Measurements from ENCODE around the gene RFX5.

RFX5 gene

DNA sequence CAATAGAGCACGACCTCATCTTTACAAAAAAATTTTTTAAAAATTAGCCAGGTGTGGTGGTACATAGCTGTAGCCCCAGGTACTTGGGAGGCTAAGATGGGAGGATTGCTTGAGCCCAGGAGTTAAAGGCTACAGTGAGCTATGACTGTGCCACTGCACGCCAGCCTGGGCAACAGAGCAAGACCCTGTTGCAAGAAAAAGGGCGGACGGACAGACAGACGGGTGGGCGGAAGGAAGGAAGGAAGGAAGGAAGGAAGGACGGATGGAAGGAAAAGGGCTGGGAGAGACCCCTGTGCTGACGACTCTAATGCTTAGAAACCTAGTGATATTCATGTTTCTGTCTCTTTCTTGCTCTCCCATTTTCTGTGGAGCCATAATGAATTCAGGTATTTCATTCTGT lies 34.2 kb downstream of the RFX5 start:
- CTCF ChIA-PET = interaction anchor here (1.5 to 8.8 kb wide), 6 partner anchors 9 to 213 kb away, joined by 5 to 67 read pairs (median 6); partner anchors contain the start of gene PI4KB
- POLR2A ChIA-PET = no interaction called here
- TF ChIP-seq, protein P1, sequence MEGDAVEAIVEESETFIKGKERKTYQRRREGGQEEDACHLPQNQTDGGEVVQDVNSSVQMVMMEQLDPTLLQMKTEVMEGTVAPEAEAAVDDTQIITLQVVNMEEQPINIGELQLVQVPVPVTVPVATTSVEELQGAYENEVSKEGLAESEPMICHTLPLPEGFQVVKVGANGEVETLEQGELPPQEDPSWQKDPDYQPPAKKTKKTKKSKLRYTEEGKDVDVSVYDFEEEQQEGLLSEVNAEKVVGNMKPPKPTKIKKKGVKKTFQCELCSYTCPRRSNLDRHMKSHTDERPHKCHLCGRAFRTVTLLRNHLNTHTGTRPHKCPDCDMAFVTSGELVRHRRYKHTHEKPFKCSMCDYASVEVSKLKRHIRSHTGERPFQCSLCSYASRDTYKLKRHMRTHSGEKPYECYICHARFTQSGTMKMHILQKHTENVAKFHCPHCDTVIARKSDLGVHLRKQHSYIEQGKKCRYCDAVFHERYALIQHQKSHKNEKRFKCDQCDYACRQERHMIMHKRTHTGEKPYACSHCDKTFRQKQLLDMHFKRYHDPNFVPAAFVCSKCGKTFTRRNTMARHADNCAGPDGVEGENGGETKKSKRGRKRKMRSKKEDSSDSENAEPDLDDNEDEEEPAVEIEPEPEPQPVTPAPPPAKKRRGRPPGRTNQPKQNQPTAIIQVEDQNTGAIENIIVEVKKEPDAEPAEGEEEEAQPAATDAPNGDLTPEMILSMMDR (IDR thresholded peaks at IDR 0.05; ENCODE audit: control extremely low read depth, extremely low read depth, low read depth, missing control alignments) = no peak
- no peak for DNase-seq (ENCODE audit: extremely low spot score)

DNA sequence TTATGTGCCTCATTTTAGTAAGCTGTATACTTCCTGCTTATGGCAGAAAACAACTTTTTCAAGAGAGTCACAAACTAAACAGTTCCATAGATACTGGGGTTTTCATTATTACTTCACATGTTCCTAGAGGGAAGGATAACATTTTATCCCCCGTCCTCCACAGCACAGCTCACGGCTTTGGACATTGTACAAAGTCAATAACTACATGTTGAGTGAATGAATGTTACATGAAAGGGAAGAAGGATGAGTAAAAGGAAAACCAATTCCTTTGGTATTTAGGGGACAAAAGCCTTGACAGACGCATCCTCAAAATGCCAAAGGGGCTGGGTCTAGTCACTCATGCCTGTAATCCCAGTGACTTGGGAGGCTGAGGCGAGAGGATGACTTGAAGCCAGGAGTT lies 34.6 kb downstream of the RFX5 start:
- ChIA-PET CTCF (interaction anchor here (0.7 to 8.8 kb wide), 8 partner anchors 9 to 213 kb away, joined by 3 to 67 read pairs (median 5); partner anchors contain the start of gene PI4KB), POLR2A (interaction anchor here (1.4 kb wide), 1 partner anchor 15 kb away, joined by 9 read pairs; the partner anchor contains the start of gene PI4KB)
- no peak for DNase-seq (ENCODE audit: extremely low spot score)
- TF ChIP-seq, protein P1 (IDR thresholded peaks at IDR 0.05; ENCODE audit: control extremely low read depth, extremely low read depth, low read depth, missing control alignments) = no peak

DNA sequence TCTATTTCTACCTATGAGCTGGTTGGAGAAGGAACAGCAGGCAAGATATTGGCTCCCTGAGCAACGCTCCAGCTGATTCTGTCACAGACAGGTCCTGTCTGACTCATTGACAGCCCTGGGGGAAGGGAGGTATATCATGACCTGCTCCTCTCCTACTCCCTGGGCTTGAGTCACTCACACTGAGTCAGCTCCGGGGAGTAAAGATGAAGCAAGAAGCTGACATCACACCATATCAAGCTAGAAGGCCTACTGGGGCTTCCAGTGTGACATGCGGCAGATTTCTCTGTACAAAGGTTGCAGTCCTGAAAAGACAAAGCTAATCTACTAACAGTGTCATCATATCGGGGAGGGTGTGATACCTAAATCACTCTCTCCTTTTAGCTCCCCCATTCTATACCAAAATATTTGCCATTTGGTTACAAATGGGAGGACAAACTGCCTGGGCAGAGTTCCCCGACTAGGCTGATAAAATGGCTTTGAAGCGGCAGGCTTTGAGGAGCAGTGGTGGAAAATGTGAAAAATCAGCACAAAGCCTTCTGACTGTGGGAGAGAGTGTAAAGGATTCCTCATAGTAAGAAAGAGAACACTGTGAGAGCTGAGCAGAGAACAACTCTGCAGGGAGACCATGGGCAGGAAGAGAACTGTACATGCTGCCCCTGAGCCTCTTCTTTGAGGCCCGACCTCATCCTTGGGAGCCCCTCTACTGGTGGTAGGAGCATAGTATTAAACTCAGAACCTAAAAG lies 35.3 kb downstream of the RFX5 start:
- ChIA-PET CTCF (interaction anchor here (0.7 to 8.8 kb wide), 10 partner anchors 10 to 212 kb away, joined by 3 to 67 read pairs (median 5); partner anchors contain the start of gene PI4KB), POLR2A (interaction anchor here (1.4 kb wide), 1 partner anchor 16 kb away, joined by 9 read pairs; the partner anchor contains the start of gene PI4KB)
- TF ChIP-seq, protein P1 (IDR thresholded peaks at IDR 0.05; ENCODE audit: control extremely low read depth, extremely low read depth, low read depth, missing control alignments) = no peak
- no peak for DNase-seq (ENCODE audit: extremely low spot score)

DNA sequence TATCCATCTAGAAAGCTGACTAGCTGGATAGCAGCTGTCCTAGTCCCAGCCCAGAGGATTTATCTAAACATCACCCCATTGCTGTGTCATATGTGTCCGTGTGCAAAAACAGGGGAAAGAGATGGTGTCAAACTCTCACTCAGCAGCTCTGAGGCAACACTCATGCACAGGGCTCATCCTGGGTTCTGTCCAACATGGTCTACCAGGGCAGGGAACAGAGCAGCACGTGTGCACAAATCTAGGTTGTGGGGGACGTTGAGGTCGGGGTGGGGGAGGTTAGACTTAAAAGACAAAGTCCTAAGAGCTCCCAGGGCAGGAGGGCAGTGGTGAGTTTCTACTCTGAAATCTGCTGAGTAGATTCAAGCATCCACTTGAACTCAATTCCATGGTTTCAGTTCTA lies 36.0 kb downstream of the RFX5 start:
- ChIA-PET POLR2A (interaction anchor here (0.5 to 1.4 kb wide), 2 partner anchors 16 to 181 kb away, joined by 4 to 9 read pairs; partner anchors contain the start of gene PI4KB), CTCF (interaction anchor here (1.1 to 8.8 kb wide), 10 partner anchors 10 to 211 kb away, joined by 4 to 67 read pairs (median 5); partner anchors contain the start of gene PI4KB)
- TF ChIP-seq, protein P1 (IDR thresholded peaks at IDR 0.05; ENCODE audit: control extremely low read depth, extremely low read depth, low read depth, missing control alignments) = no peak
- no peak for DNase-seq (ENCODE audit: extremely low spot score)

DNA sequence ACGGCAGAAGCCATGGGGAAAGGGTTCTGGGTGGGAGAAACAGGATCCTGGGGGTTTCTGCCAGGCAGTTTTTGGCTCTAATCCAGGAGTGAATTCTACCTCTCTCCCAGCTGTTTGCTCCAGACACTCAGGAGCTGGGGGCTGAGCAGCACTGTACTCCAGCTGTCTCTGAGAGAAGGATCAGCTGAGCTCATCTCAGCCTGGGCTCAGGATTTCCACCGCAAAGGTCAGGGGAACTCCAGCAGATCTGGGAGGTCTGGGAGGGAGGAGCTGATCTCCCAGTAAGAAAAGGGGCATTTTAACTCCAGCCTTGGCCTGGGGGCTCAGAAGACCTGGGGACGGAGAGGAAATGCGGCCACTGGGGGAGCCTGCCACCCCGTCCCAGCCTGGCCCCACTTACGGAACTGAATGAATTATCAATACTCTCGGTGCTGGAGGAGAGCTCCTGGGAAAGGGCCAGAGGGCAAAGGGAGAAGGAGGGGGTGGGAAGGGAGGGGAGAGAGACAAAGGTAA lies 37.2 kb downstream of the RFX5 start:
- TF ChIP-seq, protein P1 (IDR thresholded peaks at IDR 0.05; ENCODE audit: control extremely low read depth, extremely low read depth, low read depth, missing control alignments) = no peak
- ChIA-PET CTCF (interaction anchor here (0.7 to 8.8 kb wide), 10 partner anchors 9 to 210 kb away, joined by 3 to 67 read pairs (median 5); partner anchors contain the start of gene PI4KB), POLR2A (interaction anchor here (0.6 kb wide), 1 partner anchor 93 kb away, joined by 3 read pairs; no protein-coding TSS in a partner anchor)
- no peak for DNase-seq (ENCODE audit: extremely low spot score)

DNA sequence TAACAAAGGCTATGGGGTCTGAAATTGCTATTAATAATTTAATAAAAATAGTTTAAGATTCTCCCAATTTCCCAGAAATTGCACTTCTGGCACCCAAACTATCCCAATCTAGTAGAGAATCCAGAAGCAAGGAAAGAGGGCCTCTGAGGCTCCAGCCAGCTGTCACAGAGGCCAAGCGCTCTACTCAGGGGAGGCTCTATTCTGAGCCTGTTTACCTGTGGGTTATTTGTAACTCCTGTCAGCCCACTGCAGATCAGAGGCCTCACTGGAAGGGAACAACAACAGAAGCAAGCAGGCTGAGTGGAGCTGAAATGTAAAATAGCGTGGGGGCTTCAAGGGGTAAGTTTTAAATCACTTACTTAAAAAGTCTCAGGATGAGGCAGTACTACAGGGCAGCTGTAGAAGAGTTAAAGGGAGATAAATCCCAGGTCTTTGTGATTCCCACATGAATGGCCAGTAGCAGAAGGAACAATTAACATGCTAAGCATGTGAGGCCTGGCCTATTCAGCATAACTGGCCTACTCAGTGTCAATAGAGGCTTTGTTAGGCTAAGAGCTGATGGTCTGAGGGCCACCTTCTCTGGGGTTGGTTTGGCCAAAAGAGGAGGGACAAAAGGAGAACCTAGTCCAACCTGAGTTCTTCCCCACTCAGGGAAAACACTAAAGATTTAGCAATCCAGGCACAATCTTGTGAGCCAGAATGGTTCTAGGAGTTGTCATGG lies 52.1 kb downstream of the RFX5 start:
- ChIA-PET POLR2A (interaction anchor here (1.4 kb wide), 1 partner anchor 13 kb away, joined by 3 read pairs; no protein-coding TSS in a partner anchor), CTCF (interaction anchor here (0.7 to 2.6 kb wide), 8 partner anchors 11 to 195 kb away, joined by 3 to 11 read pairs (median 5); no protein-coding TSS in a partner anchor)
- TF ChIP-seq, protein P1 (IDR thresholded peaks at IDR 0.05; ENCODE audit: control extremely low read depth, extremely low read depth, low read depth, missing control alignments) = no peak
- no peak for DNase-seq (ENCODE audit: extremely low spot score)

Measured in GM10248 (cell line).